HG03460 (cell line): ENCODE data around the gene SLC20A1.
A peak's percentile ranks its signal among the peaks of the same experiment; 100 is the strongest.
"Not testable (repeated sequence)": the region's sequence is repeated elsewhere in the genome, so short reads cannot be mapped to it uniquely, and the experiment has no call there.

Source experiments
- ATAC-seq: cut with Tn5 transposase; IDR thresholded peaks from one replicate; pipeline ENCODE4 v1.9.1; 2021; ENCODE audit not compliant: unreplicated experiment

Gene SLC20A1

GRCh38 chr2:112703684-112704083, 57.9 kb downstream of the SLC20A1 start:
- ATAC-seq: no peak

- ATAC-seq: no peak
These were observed 59.8 kb downstream of the SLC20A1 start for GRCh38 chr2:112705575-112705974.

- ATAC-seq: peak; percentile 40
These were observed 60.5 kb downstream of the SLC20A1 start for GRCh38 chr2:112706170-112706664.

- ATAC-seq: not testable (repeated sequence)
These were observed 61.2 kb downstream of the SLC20A1 start for GRCh38 chr2:112706947-112707346.

GRCh38 chr2:112708968-112709367, 63.2 kb downstream of the SLC20A1 start:
- no peak for ATAC-seq

- ATAC-seq: no peak
These were observed 64.0 kb downstream of the SLC20A1 start for GRCh38 chr2:112709703-112710102.

GRCh38 chr2:112710956-112711750, 65.4 kb downstream of the SLC20A1 start:
- ATAC-seq: no peak

GRCh38 chr2:112712465-112712864, 66.7 kb downstream of the SLC20A1 start:
- no peak for ATAC-seq

- no peak for ATAC-seq
These were observed 67.3 kb downstream of the SLC20A1 start for GRCh38 chr2:112712903-112713584.
